Activated CD4-positive, CD25-positive, alpha-beta regulatory T cell treated with anti-CD3 and anti-CD28 coated beads, Interleukin-2, amount 50 U/mL, for 16 hours (primary cell): ENCODE results near the gene SYT7.

Source experiments
- DNase-seq: peaks from one replicate; pipeline ENCODE4 v3.0.0-alpha.2; 2020; ENCODE audit warnings: low read depth, low spot score

SYT7 gene

GRCh38 chr11:61554172-61554988 lies 26.5 kb downstream of the SYT7 start:
- DNase-seq, result no peak

GRCh38 chr11:61553373-61554171 lies 27.3 kb downstream of the SYT7 start:
- no peak for DNase-seq

- DNase-seq, result no peak
Observed at GRCh38 chr11:61552108-61552635, 28.7 kb downstream of the SYT7 start.

- DNase-seq, result no peak
Observed at GRCh38 chr11:61551634-61552033, 29.2 kb downstream of the SYT7 start.

GRCh38 chr11:61550665-61551227 lies 30.1 kb downstream of the SYT7 start:
- no peak for DNase-seq

- no peak for DNase-seq
Observed at GRCh38 chr11:61549662-61550568, 31.0 kb downstream of the SYT7 start.

- no peak for DNase-seq
Observed at GRCh38 chr11:61549177-61549576, 31.7 kb downstream of the SYT7 start.

GRCh38 chr11:61547246-61547645 lies 33.6 kb downstream of the SYT7 start:
- no peak for DNase-seq

GRCh38 chr11:61546663-61547062 lies 34.2 kb downstream of the SYT7 start:
- no peak for DNase-seq

GRCh38 chr11:61545921-61546320 lies 35.0 kb downstream of the SYT7 start:
- DNase-seq, result no peak

GRCh38 chr11:61545341-61545740 lies 35.5 kb downstream of the SYT7 start:
- DNase-seq, result no peak

GRCh38 chr11:61544466-61544865 lies 36.4 kb downstream of the SYT7 start:
- DNase-seq, result no peak

- no peak for DNase-seq
Observed at GRCh38 chr11:61543606-61544306, 37.1 kb downstream of the SYT7 start.

GRCh38 chr11:61542705-61543104 lies 38.2 kb downstream of the SYT7 start:
- no peak for DNase-seq

GRCh38 chr11:61542024-61542461 lies 38.8 kb downstream of the SYT7 start:
- DNase-seq, result no peak

- no peak for DNase-seq
Observed at GRCh38 chr11:61541598-61541997, 39.3 kb downstream of the SYT7 start.

GRCh38 chr11:61540528-61540927 lies 40.3 kb downstream of the SYT7 start:
- DNase-seq, result no peak

- DNase-seq, result no peak
Observed at GRCh38 chr11:61539831-61540357, 41.0 kb downstream of the SYT7 start.

GRCh38 chr11:61539006-61539405 lies 41.9 kb downstream of the SYT7 start:
- DNase-seq, result no peak

- DNase-seq, result no peak
Observed at GRCh38 chr11:61538636-61538961, 42.3 kb downstream of the SYT7 start.
